HTR-8/SVneo (cell line): ENCODE data around the gene AIG1.

Experiments used
- DNase-seq: peaks from one replicate; pipeline ENCODE4 v3.0.0; 2011; ENCODE audit warnings: low spot score, mixed read lengths; ENCODE audit not compliant: insufficient read length
- FAIRE-seq: peaks from 2 replicates; lab custom pipeline; 2011; peaks lifted over from hg19 to GRCh38; lab: Jason Lieb, UNC

Gene AIG1

GRCh38 chr6:143248359-143248758, 187.7 kb downstream of the AIG1 start:
- DNase-seq (no peak), FAIRE-seq (no peak)

- DNase-seq: no peak
- FAIRE-seq: no peak
Observed at GRCh38 chr6:143251288-143251687, 190.6 kb downstream of the AIG1 start.

GRCh38 chr6:143252961-143253360, 192.3 kb downstream of the AIG1 start:
- FAIRE-seq: no peak
- no peak for DNase-seq

- FAIRE-seq: no peak
- DNase-seq: no peak
Observed at GRCh38 chr6:143253586-143253985, 192.9 kb downstream of the AIG1 start.

GRCh38 chr6:143258945-143259344, 198.3 kb downstream of the AIG1 start:
- FAIRE-seq (no peak), DNase-seq (no peak)

- DNase-seq (no peak), FAIRE-seq (no peak)
Observed at GRCh38 chr6:143260857-143261256, 200.2 kb downstream of the AIG1 start.

GRCh38 chr6:143261899-143262436, 201.3 kb downstream of the AIG1 start:
- DNase-seq (no peak), FAIRE-seq (no peak)

- DNase-seq: no peak
- FAIRE-seq: no peak
Observed at GRCh38 chr6:143262859-143263258, 202.2 kb downstream of the AIG1 start.

GRCh38 chr6:143264379-143264778, 203.7 kb downstream of the AIG1 start:
- no peak for DNase-seq
- FAIRE-seq: no peak

- FAIRE-seq: no peak
- DNase-seq: no peak
Observed at GRCh38 chr6:143264986-143265764, 204.5 kb downstream of the AIG1 start.

- DNase-seq (no peak), FAIRE-seq (no peak)
Observed at GRCh38 chr6:143267760-143268159, 207.1 kb downstream of the AIG1 start.

GRCh38 chr6:143268439-143268838, 207.8 kb downstream of the AIG1 start:
- FAIRE-seq (no peak), DNase-seq (no peak)

- FAIRE-seq (no peak), DNase-seq (no peak)
Observed at GRCh38 chr6:143270026-143270425, 209.3 kb downstream of the AIG1 start.

- DNase-seq (peak; percentile 12), FAIRE-seq (no peak)
Observed at GRCh38 chr6:143271024-143271423, 210.3 kb downstream of the AIG1 start.

- FAIRE-seq: no peak
- DNase-seq: no peak
Observed at GRCh38 chr6:143276436-143276835, 215.7 kb downstream of the AIG1 start.

GRCh38 chr6:143279385-143279784, 218.7 kb downstream of the AIG1 start:
- no peak for FAIRE-seq
- peak; percentile 27 for DNase-seq

GRCh38 chr6:143283887-143284645, 223.4 kb downstream of the AIG1 start:
- DNase-seq: no peak
- FAIRE-seq: no peak

- DNase-seq (no peak), FAIRE-seq (no peak)
Observed at GRCh38 chr6:143286251-143286795, 225.6 kb downstream of the AIG1 start.

- DNase-seq (no peak), FAIRE-seq (no peak)
Observed at GRCh38 chr6:143288923-143289322, 228.2 kb downstream of the AIG1 start.

- DNase-seq (no peak), FAIRE-seq (no peak)
Observed at GRCh38 chr6:143290206-143290605, 229.5 kb downstream of the AIG1 start.

GRCh38 chr6:143293523-143293922, 232.8 kb downstream of the AIG1 start:
- FAIRE-seq: no peak
- no peak for DNase-seq
